Osteoblast (primary cell): ENCODE measurements around the gene TMEM59L. TPM values are rescaled to one million over a fixed set of nuclear protein-coding genes. Genes with fewer than 3 reads are reported as not detected.
A peak's percentile ranks its signal among the peaks of the same experiment; 100 is the strongest.

ENCODE experiments used
- DNase-seq: peaks from one replicate; pipeline ENCODE4 v3.0.0; 2011; ENCODE audit warnings: low spot score, mixed read lengths; ENCODE audit not compliant: insufficient read length; ENCODE audit errors: missing footprints
- H2AFZ ChIP-seq: 2 replicates; pipeline ENCODE4 v1.6.0; 2011; ENCODE audit warnings: mild to moderate bottlenecking, low read length
- H3K27ac ChIP-seq: 2 replicates; pipeline ENCODE4 v1.5.1; 2011; ENCODE audit warnings: mild to moderate bottlenecking, low read depth, low read length, moderate library complexity
- H3K27me3 ChIP-seq: 2 replicates; pipeline ENCODE4 v1.6.0; 2012; ENCODE audit warnings: mild to moderate bottlenecking, control low read depth, inconsistent platforms, low read length, moderate library complexity; ENCODE audit not compliant: insufficient read depth
- H3K36me3 ChIP-seq: 2 replicates; pipeline ENCODE4 v1.5.1; 2011; ENCODE audit warnings: mild to moderate bottlenecking, low read length, control low read depth, moderate library complexity; ENCODE audit not compliant: insufficient read depth
- H3K4me1 ChIP-seq: 2 replicates; pipeline ENCODE4 v1.5.1; 2011; ENCODE audit warnings: mild to moderate bottlenecking, low read length, control low read depth, moderate library complexity; ENCODE audit not compliant: insufficient read depth
- H3K4me2 ChIP-seq: 2 replicates; pipeline ENCODE4 v1.6.0; 2011; ENCODE audit warnings: mild to moderate bottlenecking, low read length; ENCODE audit not compliant: insufficient read depth
- H3K4me3 ChIP-seq: fragments of 200-600 bp; sonication (generic); 3 replicates; pipeline ENCODE4 v1.5.1; 2012; ENCODE audit warnings: mild to moderate bottlenecking, low read length, inconsistent platforms; ENCODE audit not compliant: insufficient read depth
- H3K79me2 ChIP-seq: 2 replicates; pipeline ENCODE4 v1.6.0; 2012; ENCODE audit warnings: mild to moderate bottlenecking, low read length, control low read depth, inconsistent platforms; ENCODE audit not compliant: insufficient read depth
- H3K9me3 ChIP-seq: 2 replicates; pipeline ENCODE4 v1.5.1; 2011; ENCODE audit warnings: low read depth, low read length, control low read depth
- H4K20me1 ChIP-seq: 2 replicates; pipeline ENCODE4 v1.6.0; 2012; ENCODE audit warnings: mild to moderate bottlenecking, low read length, control low read depth; ENCODE audit not compliant: insufficient read depth
- total RNA-seq: library from RNA; depleted of rRNA; stranded (reverse); fragments of >200 nt; gene quantifications from 2 replicates; pipeline ENCODE4 v1.2.3, GENCODE V29; 2012
- TF ChIP-seq, protein P1 (sequence below): IDR thresholded peaks from 2 replicates; pipeline ENCODE4 v1.5.1; 2011; ENCODE audit warnings: mild to moderate bottlenecking, low read depth, low read length, moderate library complexity; ENCODE audit errors: extremely low read depth

Gene TMEM59L
- total RNA-seq, 1 donor = 0.36 TPM

DNA sequence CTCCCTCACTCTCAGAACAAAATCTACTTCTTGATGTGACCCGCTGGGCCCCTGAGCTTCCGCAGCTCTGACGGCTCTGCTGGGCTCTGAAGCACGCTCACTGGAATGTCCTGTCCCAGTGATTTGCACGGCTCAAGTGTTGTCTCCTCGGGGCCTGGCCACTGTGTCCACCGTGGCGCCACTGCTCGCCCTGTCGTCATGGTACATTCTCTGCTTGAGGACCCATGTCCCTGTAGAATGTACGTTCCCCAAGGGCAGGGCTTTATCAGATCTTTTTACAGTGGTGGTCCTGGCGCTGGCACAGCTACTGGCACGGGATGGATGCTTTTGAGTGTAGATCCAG is 36.3 kb downstream of the TMEM59L start:
- H3K79me2 ChIP-seq = peaks cover 64% of the 10 kb centered on the region
- H3K4me3 ChIP-seq = peak overlapping the region; percentile 54
- peak overlapping the region; percentile 84 for H3K4me2 ChIP-seq
- peaks cover 1% of the 10 kb centered on the region for H3K36me3 ChIP-seq
- TF ChIP-seq, protein P1, sequence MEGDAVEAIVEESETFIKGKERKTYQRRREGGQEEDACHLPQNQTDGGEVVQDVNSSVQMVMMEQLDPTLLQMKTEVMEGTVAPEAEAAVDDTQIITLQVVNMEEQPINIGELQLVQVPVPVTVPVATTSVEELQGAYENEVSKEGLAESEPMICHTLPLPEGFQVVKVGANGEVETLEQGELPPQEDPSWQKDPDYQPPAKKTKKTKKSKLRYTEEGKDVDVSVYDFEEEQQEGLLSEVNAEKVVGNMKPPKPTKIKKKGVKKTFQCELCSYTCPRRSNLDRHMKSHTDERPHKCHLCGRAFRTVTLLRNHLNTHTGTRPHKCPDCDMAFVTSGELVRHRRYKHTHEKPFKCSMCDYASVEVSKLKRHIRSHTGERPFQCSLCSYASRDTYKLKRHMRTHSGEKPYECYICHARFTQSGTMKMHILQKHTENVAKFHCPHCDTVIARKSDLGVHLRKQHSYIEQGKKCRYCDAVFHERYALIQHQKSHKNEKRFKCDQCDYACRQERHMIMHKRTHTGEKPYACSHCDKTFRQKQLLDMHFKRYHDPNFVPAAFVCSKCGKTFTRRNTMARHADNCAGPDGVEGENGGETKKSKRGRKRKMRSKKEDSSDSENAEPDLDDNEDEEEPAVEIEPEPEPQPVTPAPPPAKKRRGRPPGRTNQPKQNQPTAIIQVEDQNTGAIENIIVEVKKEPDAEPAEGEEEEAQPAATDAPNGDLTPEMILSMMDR = no peak
- H3K27me3 ChIP-seq = no peaks in the 10 kb centered on the region
- no peak overlapping the region for H2AFZ ChIP-seq
- peaks cover 2% of the 10 kb centered on the region for H3K9me3 ChIP-seq
- DNase-seq = peak; percentile 66
- H3K4me1 ChIP-seq = peaks cover 45% of the 10 kb centered on the region
- H4K20me1 ChIP-seq = no peaks in the 10 kb centered on the region
- H3K27ac ChIP-seq = peak overlapping the region; percentile 100

DNA sequence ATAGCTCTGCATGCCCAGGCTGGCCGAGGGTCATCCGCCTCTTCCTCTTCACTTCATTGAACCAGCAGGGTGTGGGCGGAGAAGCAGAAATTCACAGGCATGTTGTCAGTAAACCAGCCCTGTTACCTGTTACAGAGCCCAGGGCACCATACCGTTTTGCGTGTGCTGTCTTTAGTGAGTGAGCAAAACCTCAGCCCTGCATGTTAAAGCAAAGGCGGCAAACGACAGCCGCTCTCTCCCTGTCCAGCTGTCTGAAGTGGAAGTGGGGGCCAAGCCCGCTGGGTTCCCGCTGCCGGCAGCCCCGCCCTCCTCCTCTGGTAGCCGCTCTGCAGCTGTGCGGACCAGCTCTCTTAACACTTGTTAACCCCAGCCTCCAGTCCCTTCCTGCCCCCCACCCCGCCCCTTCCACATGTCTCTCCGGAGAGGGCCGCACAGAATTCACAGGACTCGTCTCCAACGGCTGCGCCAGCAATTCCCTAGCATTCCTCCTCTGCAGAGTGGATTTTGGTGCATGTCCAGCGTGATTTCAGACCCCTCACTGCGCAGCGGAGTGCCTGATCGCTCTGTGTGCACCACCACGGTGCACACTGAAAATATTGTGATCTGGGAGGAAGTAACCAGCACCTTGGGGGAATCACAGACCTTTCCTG is 36.8 kb downstream of the TMEM59L start:
- peak overlapping the region; percentile 68 for H2AFZ ChIP-seq

DNA sequence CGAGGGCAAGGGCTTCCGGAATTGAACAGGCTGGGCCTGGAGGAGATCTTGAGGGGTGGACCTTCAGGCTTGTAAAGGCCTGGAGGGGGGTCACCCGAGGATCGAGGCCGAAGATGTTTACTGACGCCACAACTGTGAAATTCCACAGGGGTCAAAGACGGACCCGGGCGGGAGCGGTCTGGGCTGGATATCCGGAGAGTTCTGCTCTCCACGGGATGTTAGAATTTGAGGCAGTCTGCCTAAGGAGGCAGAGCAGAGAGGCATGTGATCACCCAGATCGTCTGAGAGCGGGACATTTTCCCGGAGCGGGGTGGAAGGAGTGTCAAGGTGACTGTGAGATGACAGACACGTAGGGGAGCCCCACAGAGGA is 37.3 kb downstream of the TMEM59L start:
- no peaks in the 10 kb centered on the region for H3K27me3 ChIP-seq
- H3K79me2 ChIP-seq = peaks cover 62% of the 10 kb centered on the region
- H2AFZ ChIP-seq = peak overlapping the region; percentile 68
- peak overlapping the region; percentile 100 for H3K27ac ChIP-seq
- peak; percentile 96 for DNase-seq
- H3K9me3 ChIP-seq = no peaks in the 10 kb centered on the region
- TF ChIP-seq, protein P1 = no peak
- peak overlapping the region; percentile 84 for H3K4me2 ChIP-seq
- H4K20me1 ChIP-seq = no peaks in the 10 kb centered on the region
- no peaks in the 10 kb centered on the region for H3K36me3 ChIP-seq
- H3K4me1 ChIP-seq = peaks cover 37% of the 10 kb centered on the region
- peak overlapping the region; percentile 54 for H3K4me3 ChIP-seq

More for the DNA sequence above, 36.8 kb downstream of the TMEM59L start:
- TF ChIP-seq, protein P1 = no peak
- Histone ChIP-seq H3K27me3 (no peaks in the 10 kb centered on the region), H3K9me3 (no peaks in the 10 kb centered on the region), H3K79me2 (peaks cover 63% of the 10 kb centered on the region), H3K4me2 (peak overlapping the region; percentile 84), H3K4me1 (peaks cover 42% of the 10 kb centered on the region), H4K20me1 (no peaks in the 10 kb centered on the region), H3K36me3 (no peaks in the 10 kb centered on the region), H3K4me3 (peak overlapping the region; percentile 54), H3K27ac (peak overlapping the region; percentile 100)
- DNase-seq = peak; percentile 90

DNA sequence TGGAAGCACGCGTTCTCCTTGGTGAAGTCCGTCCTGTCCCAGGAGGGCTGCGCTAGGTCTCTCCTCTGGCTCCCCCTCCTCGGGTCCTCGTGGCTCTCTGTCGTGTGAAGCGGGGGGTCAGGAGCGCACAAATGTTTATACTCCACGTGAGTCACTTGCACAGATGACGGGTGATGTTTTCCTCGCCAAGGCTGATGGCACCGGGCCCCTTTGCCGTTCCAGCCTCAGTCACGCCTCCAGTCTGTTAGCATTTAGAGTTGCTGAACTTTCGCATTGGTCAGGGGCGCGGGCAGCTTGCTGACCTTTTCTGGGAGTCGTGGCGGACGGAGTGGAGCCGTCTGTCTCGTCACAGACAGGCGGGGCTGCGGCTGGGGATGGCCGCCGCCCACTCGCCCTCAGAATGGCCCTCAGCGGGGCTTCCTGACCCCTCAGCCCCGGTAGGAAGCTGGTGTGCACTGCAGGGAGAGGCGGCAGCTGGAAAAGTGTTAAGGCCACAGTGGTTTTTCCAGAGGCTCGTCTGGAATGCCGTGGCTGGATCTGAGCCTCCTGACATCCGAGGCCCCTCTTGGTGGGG is 37.9 kb downstream of the TMEM59L start:
- peak; percentile 97 for DNase-seq
- TF ChIP-seq, protein P1 = no peak
- H4K20me1 ChIP-seq = no peaks in the 10 kb centered on the region
- peaks cover 59% of the 10 kb centered on the region for H3K79me2 ChIP-seq
- H3K27ac ChIP-seq = peak overlapping the region; percentile 100
- H3K4me2 ChIP-seq = peak overlapping the region; percentile 84
- no peaks in the 10 kb centered on the region for H3K36me3 ChIP-seq
- peaks cover 33% of the 10 kb centered on the region for H3K4me1 ChIP-seq
- H3K27me3 ChIP-seq = no peaks in the 10 kb centered on the region
- H3K9me3 ChIP-seq = no peaks in the 10 kb centered on the region
- H3K4me3 ChIP-seq = peak overlapping the region; percentile 54
- peak overlapping the region; percentile 68 for H2AFZ ChIP-seq
